Lower lobe of right lung (tissue), 2 donors: ENCODE results near the gene MSL3B.

Experiments
- ATAC-seq, 2 donors: fragments of 200-7000 bp; cut with Tn5 transposase; one replicate each; pipeline ENCODE4 v1.9.1; 2020 to 2022; ENCODE audit warnings: mild to moderate bottlenecking in 2 of 2, moderate library complexity in 2 of 2
- DNase-seq: peaks from one replicate; pipeline ENCODE4 v3.0.0-alpha.2; 2020
- H3K27ac ChIP-seq: fragments of 200-600 bp; one replicate; pipeline ENCODE4 v1.8.0; 2022
- H3K27me3 ChIP-seq: fragments of 200-600 bp; one replicate; pipeline ENCODE4 v1.8.0; 2022; ENCODE audit warnings: low read depth
- H3K36me3 ChIP-seq: fragments of 200-600 bp; one replicate; pipeline ENCODE4 v1.8.0; 2022; ENCODE audit warnings: mild to moderate bottlenecking
- H3K4me1 ChIP-seq: fragments of 200-600 bp; one replicate; pipeline ENCODE4 v1.8.0; 2022
- H3K4me3 ChIP-seq: fragments of 200-600 bp; one replicate; pipeline ENCODE4 v1.8.0; 2022; ENCODE audit warnings: mild to moderate bottlenecking
- H3K9me3 ChIP-seq: fragments of 200-600 bp; one replicate; pipeline ENCODE4 v1.8.0; 2022
- CTCF ChIP-seq: fragments of 200-600 bp; IDR thresholded peaks from one replicate; pipeline ENCODE4 v1.8.0; 2022; ENCODE audit warnings: antibody characterized with exemption, mild to moderate bottlenecking
- intact Hi-C: fragments of 100-400 bp; cut with DNase I; formaldehyde crosslinking; loops from one replicate; pipeline ENCODE4 v1.11.0; 2022
- donor health status: DM: no; HTN: yes; CAD: no; lungs with severe emphysema.

MSL3B gene

GRCh38 chr2:233848276-233848675, 19.9 kb downstream of the MSL3B start:
- intact Hi-C loops: no loop called here
- H3K4me3 ChIP-seq: no peak overlapping the region
- no peak for DNase-seq
- no peak for ATAC-seq
- no peaks in the 10 kb centered on the region for H3K36me3 ChIP-seq
- H3K9me3 ChIP-seq: no peaks in the 10 kb centered on the region
- no peak overlapping the region for H3K27ac ChIP-seq
- no peaks in the 10 kb centered on the region for H3K4me1 ChIP-seq
- H3K27me3 ChIP-seq: no peaks in the 10 kb centered on the region
- no peak for TF ChIP-seq CTCF

- TF ChIP-seq CTCF: no peak
- intact Hi-C loops: no loop called here
- ATAC-seq (no peak), DNase-seq (no peak)
- Histone ChIP-seq H3K4me1 (no peaks in the 10 kb centered on the region), H3K27ac (no peak overlapping the region), H3K27me3 (no peaks in the 10 kb centered on the region), H3K36me3 (no peaks in the 10 kb centered on the region), H3K4me3 (no peak overlapping the region), H3K9me3 (no peaks in the 10 kb centered on the region)
Measured at GRCh38 chr2:233847248-233847898, 20.8 kb downstream of the MSL3B start.

GRCh38 chr2:233846387-233847247, 21.6 kb downstream of the MSL3B start:
- intact Hi-C loops: no loop called here
- Histone ChIP-seq H3K4me3 (no peak overlapping the region), H3K36me3 (no peaks in the 10 kb centered on the region), H3K27me3 (no peaks in the 10 kb centered on the region), H3K9me3 (no peaks in the 10 kb centered on the region), H3K4me1 (no peaks in the 10 kb centered on the region), H3K27ac (no peak overlapping the region)
- no peak for DNase-seq
- no peak for TF ChIP-seq CTCF
- ATAC-seq: no peak

- DNase-seq (no peak), ATAC-seq (no peak)
- no peak for TF ChIP-seq CTCF
- no peaks in the 10 kb centered on the region for H3K27me3 ChIP-seq
- no peak overlapping the region for H3K4me3 ChIP-seq
- intact Hi-C loops: no loop called here
- no peak overlapping the region for H3K27ac ChIP-seq
- no peaks in the 10 kb centered on the region for H3K36me3 ChIP-seq
- no peaks in the 10 kb centered on the region for H3K4me1 ChIP-seq
- no peaks in the 10 kb centered on the region for H3K9me3 ChIP-seq
Measured at GRCh38 chr2:233845301-233846060, 22.7 kb downstream of the MSL3B start.

- H3K27ac ChIP-seq: no peak overlapping the region
- ATAC-seq: no peak
- DNase-seq: no peak
- no peak for TF ChIP-seq CTCF
- no peaks in the 10 kb centered on the region for H3K27me3 ChIP-seq
- H3K36me3 ChIP-seq: no peaks in the 10 kb centered on the region
- no peaks in the 10 kb centered on the region for H3K4me1 ChIP-seq
- no peaks in the 10 kb centered on the region for H3K9me3 ChIP-seq
- intact Hi-C loops: no loop called here
- H3K4me3 ChIP-seq: no peak overlapping the region
Measured at GRCh38 chr2:233844836-233845235, 23.4 kb downstream of the MSL3B start.
